Nephron progenitor cell (in vitro differentiated cells): ENCODE data around the gene SLC18A3.

Experiments used
- DNase-seq: peaks from one replicate; pipeline ENCODE4 v3.0.0; 2021
- H3K27ac Mint-ChIP-seq: 2 replicates; pipeline ENCODE4 v1.8.0; 2021; ENCODE audit warnings: mild to moderate bottlenecking, moderate library complexity, mixed read lengths
- H3K27me3 Mint-ChIP-seq: 2 replicates; pipeline ENCODE4 v1.8.0; 2021; ENCODE audit warnings: mild to moderate bottlenecking, low read depth, mixed read lengths; ENCODE audit not compliant: poor library complexity
- H3K36me3 Mint-ChIP-seq: 2 replicates; pipeline ENCODE4 v1.8.0; 2021; ENCODE audit warnings: low read depth, mixed read lengths
- H3K4me1 Mint-ChIP-seq: 2 replicates; pipeline ENCODE4 v1.8.0; 2021; ENCODE audit warnings: mixed read lengths
- H3K4me3 Mint-ChIP-seq: 2 replicates; pipeline ENCODE4 v1.8.0; 2021; ENCODE audit warnings: mild to moderate bottlenecking, moderate library complexity, mixed read lengths
- H3K9me3 Mint-ChIP-seq: 2 replicates; pipeline ENCODE4 v1.8.0; 2021; ENCODE audit warnings: mild to moderate bottlenecking, moderate library complexity, mixed read lengths
- TF ChIP-seq, protein P1 (sequence below): fragments of 200-600 bp; sonication (generic); IDR thresholded peaks from 2 replicates; pipeline ENCODE4 v1.5.0; 2021; ENCODE audit warnings: antibody characterized with exemption

Gene SLC18A3

GRCh38 chr10:49650724-49651034, 40.6 kb downstream of the SLC18A3 start:
- H3K4me3 Mint-ChIP-seq, result no peak overlapping the region
- no peak for DNase-seq
- H3K4me1 Mint-ChIP-seq, result peaks cover 19% of the 10 kb centered on the region
- peaks cover 45% of the 10 kb centered on the region for H3K27me3 Mint-ChIP-seq
- H3K36me3 Mint-ChIP-seq, result no peaks in the 10 kb centered on the region
- TF ChIP-seq, protein P1, sequence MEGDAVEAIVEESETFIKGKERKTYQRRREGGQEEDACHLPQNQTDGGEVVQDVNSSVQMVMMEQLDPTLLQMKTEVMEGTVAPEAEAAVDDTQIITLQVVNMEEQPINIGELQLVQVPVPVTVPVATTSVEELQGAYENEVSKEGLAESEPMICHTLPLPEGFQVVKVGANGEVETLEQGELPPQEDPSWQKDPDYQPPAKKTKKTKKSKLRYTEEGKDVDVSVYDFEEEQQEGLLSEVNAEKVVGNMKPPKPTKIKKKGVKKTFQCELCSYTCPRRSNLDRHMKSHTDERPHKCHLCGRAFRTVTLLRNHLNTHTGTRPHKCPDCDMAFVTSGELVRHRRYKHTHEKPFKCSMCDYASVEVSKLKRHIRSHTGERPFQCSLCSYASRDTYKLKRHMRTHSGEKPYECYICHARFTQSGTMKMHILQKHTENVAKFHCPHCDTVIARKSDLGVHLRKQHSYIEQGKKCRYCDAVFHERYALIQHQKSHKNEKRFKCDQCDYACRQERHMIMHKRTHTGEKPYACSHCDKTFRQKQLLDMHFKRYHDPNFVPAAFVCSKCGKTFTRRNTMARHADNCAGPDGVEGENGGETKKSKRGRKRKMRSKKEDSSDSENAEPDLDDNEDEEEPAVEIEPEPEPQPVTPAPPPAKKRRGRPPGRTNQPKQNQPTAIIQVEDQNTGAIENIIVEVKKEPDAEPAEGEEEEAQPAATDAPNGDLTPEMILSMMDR, result no peak
- no peak overlapping the region for H3K27ac Mint-ChIP-seq
- H3K9me3 Mint-ChIP-seq, result no peaks in the 10 kb centered on the region

DNA sequence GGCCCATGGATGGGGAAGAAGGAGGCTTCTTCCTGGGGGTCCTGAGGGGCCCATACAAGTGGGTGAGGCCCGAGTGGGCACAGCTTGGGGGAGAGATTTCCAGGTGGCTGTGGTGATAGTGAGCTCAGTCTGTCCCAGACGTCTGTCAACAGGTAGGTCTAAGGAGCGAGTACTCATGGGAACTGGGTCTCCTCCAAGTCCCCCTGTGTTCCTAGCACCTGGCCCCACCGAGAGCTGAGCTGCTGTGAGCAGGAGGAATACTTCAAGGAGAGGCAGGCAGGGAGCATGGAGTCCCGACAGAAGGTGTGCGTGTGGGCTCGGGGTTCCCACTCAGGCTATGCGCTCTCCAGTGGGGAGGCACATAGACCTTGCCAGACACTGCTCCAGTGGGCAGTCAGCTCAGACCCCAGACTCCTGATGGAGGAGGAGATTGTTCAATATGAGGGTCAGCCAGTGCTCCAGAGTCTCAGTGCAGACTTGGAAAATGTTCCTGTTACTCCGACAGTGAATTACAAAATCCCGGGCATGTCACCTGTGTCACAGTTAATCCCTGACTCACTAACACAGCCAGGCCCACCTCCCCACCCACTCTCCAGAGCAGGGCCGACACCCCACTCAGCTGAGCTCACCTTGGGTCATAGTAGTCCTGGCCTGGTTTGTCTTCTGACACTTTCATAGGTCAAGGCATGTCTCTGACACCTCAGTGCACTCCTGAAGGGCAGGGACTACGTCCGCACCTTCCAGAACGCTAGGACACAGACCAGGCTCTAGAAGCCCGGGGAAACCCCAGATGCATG, 41.1 kb downstream of the SLC18A3 start:
- Mint-ChIP-seq H3K27me3 (peaks cover 47% of the 10 kb centered on the region), H3K36me3 (no peaks in the 10 kb centered on the region), H3K4me3 (no peak overlapping the region), H3K9me3 (no peaks in the 10 kb centered on the region), H3K4me1 (peaks cover 20% of the 10 kb centered on the region), H3K27ac (no peak overlapping the region)
- TF ChIP-seq, protein P1, result no peak
- no peak for DNase-seq

- H3K4me1 Mint-ChIP-seq, result peaks cover 27% of the 10 kb centered on the region
- H3K4me3 Mint-ChIP-seq, result no peak overlapping the region
- peaks cover 53% of the 10 kb centered on the region for H3K27me3 Mint-ChIP-seq
- TF ChIP-seq, protein P1, result no peak
- DNase-seq, result no peak
- H3K9me3 Mint-ChIP-seq, result peaks cover 7% of the 10 kb centered on the region
- H3K36me3 Mint-ChIP-seq, result no peaks in the 10 kb centered on the region
- H3K27ac Mint-ChIP-seq, result no peak overlapping the region
Measured at GRCh38 chr10:49651917-49652316, 41.8 kb downstream of the SLC18A3 start.

DNA sequence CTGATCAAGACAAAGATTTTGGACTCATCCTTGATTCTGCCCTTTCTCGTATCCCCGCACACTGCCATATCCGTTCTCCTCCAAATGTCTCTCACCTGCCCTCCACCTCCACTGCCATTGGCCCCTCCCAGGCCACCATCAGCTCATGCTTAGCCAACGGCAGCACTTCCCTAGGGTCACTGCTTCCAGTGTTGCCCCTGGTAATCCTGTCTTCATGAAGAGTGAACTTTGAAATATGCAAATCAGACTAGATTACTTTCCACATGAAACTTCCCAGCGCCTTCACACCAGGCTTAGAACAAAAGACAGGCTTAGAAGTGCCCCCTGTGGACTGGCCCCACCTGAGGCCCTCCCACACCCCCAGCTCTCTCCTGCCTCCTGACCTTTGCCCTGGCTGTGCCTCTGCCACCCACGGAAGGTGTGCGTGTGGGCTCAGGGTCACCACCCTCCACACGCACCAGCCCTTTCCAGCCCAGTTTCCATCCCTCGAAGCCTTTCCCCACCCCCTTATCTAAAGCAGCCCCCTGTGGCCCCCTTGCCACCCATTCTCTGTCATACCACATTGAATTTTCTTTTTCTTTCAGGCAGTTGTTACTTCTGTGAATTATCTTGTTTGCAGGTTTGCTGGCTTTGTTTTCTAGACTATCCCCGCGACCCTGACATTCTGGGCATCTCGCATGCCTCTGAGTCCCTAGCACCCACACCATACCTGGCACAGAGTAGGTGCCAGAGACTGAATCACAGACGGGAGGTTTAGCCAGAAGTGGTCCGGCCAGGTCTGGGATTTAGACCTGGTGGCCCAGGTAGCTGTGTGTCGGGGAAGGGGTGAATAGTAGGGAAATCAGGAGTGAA, 42.5 kb downstream of the SLC18A3 start:
- H3K4me1 Mint-ChIP-seq, result peaks cover 29% of the 10 kb centered on the region
- TF ChIP-seq, protein P1, result no peak
- H3K27me3 Mint-ChIP-seq, result peaks cover 46% of the 10 kb centered on the region
- peaks cover 9% of the 10 kb centered on the region for H3K9me3 Mint-ChIP-seq
- no peak overlapping the region for H3K4me3 Mint-ChIP-seq
- DNase-seq, result no peak
- no peaks in the 10 kb centered on the region for H3K36me3 Mint-ChIP-seq
- no peak overlapping the region for H3K27ac Mint-ChIP-seq

- Mint-ChIP-seq H3K36me3 (no peaks in the 10 kb centered on the region), H3K4me1 (peaks cover 25% of the 10 kb centered on the region), H3K27me3 (peaks cover 46% of the 10 kb centered on the region), H3K4me3 (no peak overlapping the region), H3K9me3 (peaks cover 16% of the 10 kb centered on the region), H3K27ac (no peak overlapping the region)
- no peak for DNase-seq
- TF ChIP-seq, protein P1, result no peak
Measured at GRCh38 chr10:49653273-49653929, 43.3 kb downstream of the SLC18A3 start.
